Cardiac muscle cell (in vitro differentiated cells and primary cell): Measurements from ENCODE around the gene GALNT18. TPM values are rescaled to one million over a fixed set of nuclear protein-coding genes. Genes with fewer than 3 reads are reported as not detected.

ENCODE experiments used
- DNase-seq, 2 donors: peaks; one replicate each; pipeline versions ENCODE4 v3.0.0 to v3.0.0-alpha.2; 2010 to 2017; ENCODE audit warnings: low read depth in 1 of 2, low spot score in 1 of 2
- H3K27ac ChIP-seq: fragments of 200-600 bp; sonication (generic); 2 replicates; pipeline ENCODE4 v1.5.1; 2016
- H3K27me3 ChIP-seq: fragments of 200-600 bp; sonication (generic); 2 replicates; pipeline ENCODE4 v1.6.0; 2016; ENCODE audit warnings: control low read depth
- H3K36me3 ChIP-seq: fragments of 200-600 bp; sonication (generic); 2 replicates; pipeline ENCODE4 v1.5.1; 2016; ENCODE audit warnings: control low read depth
- H3K4me1 ChIP-seq: fragments of 200-600 bp; sonication (generic); 2 replicates; pipeline ENCODE4 v1.8.1; 2017; ENCODE audit warnings: low read depth, mild to moderate bottlenecking, mixed run types
- H3K4me3 ChIP-seq: fragments of 200-600 bp; sonication (generic); 2 replicates; pipeline ENCODE4 v1.5.1; 2016; ENCODE audit warnings: mild to moderate bottlenecking
- H3K9me3 ChIP-seq: fragments of 200-600 bp; sonication (generic); 2 replicates; pipeline ENCODE4 v1.5.1; 2017; ENCODE audit warnings: low read depth, mild to moderate bottlenecking, control low read depth
- polyA plus RNA-seq: library from polyadenylated mRNA; unstranded; fragments of >200 nt; fragmentation: Nextera tagmentation; extraction: Ambion mirVana; gene quantifications from 2 replicates; pipeline ENCODE4 v1.2.1, GENCODE V29; 2016
- total RNA-seq: library from RNA; depleted of rRNA; stranded (reverse); fragments of >200 nt; gene quantifications from 2 replicates; pipeline ENCODE4 v1.2.3, GENCODE V29; 2016
- TF ChIP-seq, protein P1 (sequence below): IDR thresholded peaks from 2 replicates; pipeline ENCODE4 v1.5.1; 2012; ENCODE audit warnings: low read depth, mild to moderate bottlenecking, low read length

The GALNT18 gene
- total and polyA plus RNA-seq, 2 experiments from 2014 or later, result 2.1 to 2.2 TPM

GRCh38 chr11:11411401-11411985 lies 210.3 kb downstream of the GALNT18 start:
- H3K9me3 ChIP-seq, result no peaks in the 10 kb centered on the region
- H3K27me3 ChIP-seq, result no peaks in the 10 kb centered on the region
- TF ChIP-seq, protein P1, sequence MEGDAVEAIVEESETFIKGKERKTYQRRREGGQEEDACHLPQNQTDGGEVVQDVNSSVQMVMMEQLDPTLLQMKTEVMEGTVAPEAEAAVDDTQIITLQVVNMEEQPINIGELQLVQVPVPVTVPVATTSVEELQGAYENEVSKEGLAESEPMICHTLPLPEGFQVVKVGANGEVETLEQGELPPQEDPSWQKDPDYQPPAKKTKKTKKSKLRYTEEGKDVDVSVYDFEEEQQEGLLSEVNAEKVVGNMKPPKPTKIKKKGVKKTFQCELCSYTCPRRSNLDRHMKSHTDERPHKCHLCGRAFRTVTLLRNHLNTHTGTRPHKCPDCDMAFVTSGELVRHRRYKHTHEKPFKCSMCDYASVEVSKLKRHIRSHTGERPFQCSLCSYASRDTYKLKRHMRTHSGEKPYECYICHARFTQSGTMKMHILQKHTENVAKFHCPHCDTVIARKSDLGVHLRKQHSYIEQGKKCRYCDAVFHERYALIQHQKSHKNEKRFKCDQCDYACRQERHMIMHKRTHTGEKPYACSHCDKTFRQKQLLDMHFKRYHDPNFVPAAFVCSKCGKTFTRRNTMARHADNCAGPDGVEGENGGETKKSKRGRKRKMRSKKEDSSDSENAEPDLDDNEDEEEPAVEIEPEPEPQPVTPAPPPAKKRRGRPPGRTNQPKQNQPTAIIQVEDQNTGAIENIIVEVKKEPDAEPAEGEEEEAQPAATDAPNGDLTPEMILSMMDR, result no peak
- H3K27ac ChIP-seq, result no peak overlapping the region
- no peak for DNase-seq
- no peaks in the 10 kb centered on the region for H3K36me3 ChIP-seq
- no peak overlapping the region for H3K4me3 ChIP-seq
- peaks cover 15% of the 10 kb centered on the region for H3K4me1 ChIP-seq

- DNase-seq, result peak in 1 of 2 donors; percentile 22
- Histone ChIP-seq H3K9me3 (no peaks in the 10 kb centered on the region), H3K4me1 (peaks cover 15% of the 10 kb centered on the region), H3K4me3 (no peak overlapping the region), H3K36me3 (no peaks in the 10 kb centered on the region), H3K27me3 (peaks cover 2% of the 10 kb centered on the region), H3K27ac (no peak overlapping the region)
- TF ChIP-seq, protein P1, result no peak
Observed at GRCh38 chr11:11409901-11410300, 211.9 kb downstream of the GALNT18 start.

- H3K4me1 ChIP-seq, result peaks cover 15% of the 10 kb centered on the region
- H3K9me3 ChIP-seq, result no peaks in the 10 kb centered on the region
- no peak overlapping the region for H3K4me3 ChIP-seq
- no peaks in the 10 kb centered on the region for H3K36me3 ChIP-seq
- no peak overlapping the region for H3K27ac ChIP-seq
- TF ChIP-seq, protein P1, result no peak
- DNase-seq, result no peak
- H3K27me3 ChIP-seq, result peaks cover 8% of the 10 kb centered on the region
Observed at GRCh38 chr11:11409224-11409623, 212.6 kb downstream of the GALNT18 start.

DNA sequence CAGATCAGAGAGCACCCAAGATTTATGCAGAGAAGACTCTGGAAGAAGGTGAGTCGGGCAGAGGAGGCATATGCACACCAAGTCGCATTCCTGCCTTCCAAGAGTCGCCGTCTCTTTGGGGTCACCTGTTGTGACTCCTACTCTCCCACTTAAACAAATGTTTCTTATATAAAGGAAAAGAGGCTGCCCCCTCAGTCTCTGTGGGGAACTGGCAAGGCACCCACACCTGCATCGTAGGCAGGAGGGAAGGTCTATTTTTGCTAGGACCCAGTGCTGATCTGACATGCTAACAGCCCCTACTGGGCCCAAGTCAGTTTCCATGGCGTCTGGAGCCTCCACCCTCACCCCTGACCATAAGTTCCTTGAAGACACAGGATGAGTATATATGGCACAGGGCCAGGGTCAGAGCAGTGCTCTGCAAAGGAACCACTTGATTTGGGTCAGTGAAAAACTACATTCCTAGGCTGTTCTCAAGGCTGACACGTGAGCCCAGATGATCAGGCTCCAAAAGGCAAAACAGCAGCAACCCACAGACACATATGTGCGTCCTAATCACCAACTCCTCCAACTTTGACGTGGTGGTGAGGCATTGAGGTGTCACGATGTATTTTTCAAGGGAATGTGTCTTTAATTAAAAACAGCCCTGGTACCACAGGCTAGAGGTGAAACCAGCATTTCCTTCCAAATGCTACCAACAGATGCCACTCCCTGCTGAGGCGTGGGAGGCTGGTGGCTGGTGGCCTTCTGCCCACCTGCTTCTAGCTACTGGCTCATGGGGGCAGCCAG lies 213.2 kb downstream of the GALNT18 start:
- no peaks in the 10 kb centered on the region for H3K36me3 ChIP-seq
- H3K4me1 ChIP-seq, result peaks cover 15% of the 10 kb centered on the region
- no peak overlapping the region for H3K27ac ChIP-seq
- H3K4me3 ChIP-seq, result no peak overlapping the region
- H3K27me3 ChIP-seq, result peaks cover 14% of the 10 kb centered on the region
- TF ChIP-seq, protein P1, result no peak
- H3K9me3 ChIP-seq, result no peaks in the 10 kb centered on the region
- DNase-seq, result no peak

GRCh38 chr11:11407763-11408084 lies 214.1 kb downstream of the GALNT18 start:
- no peaks in the 10 kb centered on the region for H3K9me3 ChIP-seq
- TF ChIP-seq, protein P1, result no peak

More at GRCh38 chr11:11407763-11408084, 214.1 kb downstream of the GALNT18 start:
- no peak for DNase-seq
- peaks cover 15% of the 10 kb centered on the region for H3K4me1 ChIP-seq
- H3K36me3 ChIP-seq, result no peaks in the 10 kb centered on the region
- peaks cover 18% of the 10 kb centered on the region for H3K27me3 ChIP-seq
- H3K27ac ChIP-seq, result no peak overlapping the region
- H3K4me3 ChIP-seq, result no peak overlapping the region
